GM23338 (cell line): ENCODE results near the gene SHB. TPM values are rescaled to one million over a fixed set of nuclear protein-coding genes. Genes with fewer than 3 reads are reported as not detected.

Experiments
- ATAC-seq: fragments of 200-7000 bp; cut with Tn5 transposase; 3 replicates; pipeline ENCODE4 v1.9.1; 2020
- DNase-seq: peaks from one replicate; pipeline ENCODE4 v3.0.0-alpha.2; 2015; ENCODE audit warnings: low spot score
- H2AFZ ChIP-seq: fragments of 200-600 bp; sonication (generic); 2 replicates; pipeline ENCODE4 v1.8.0; 2016; ENCODE audit warnings: antibody characterized with exemption, mild to moderate bottlenecking, moderate library complexity
- H3F3A ChIP-seq: fragments of 200-600 bp; sonication (generic); replicated peaks from 2 replicates; pipeline ENCODE4 v1.8.0; 2017; ENCODE audit warnings: antibody characterized with exemption, mixed run types, low read depth
- H3K27ac ChIP-seq: fragments of 200-600 bp; sonication (generic); 2 replicates; pipeline ENCODE4 v1.6.1; 2016; ENCODE audit warnings: low read depth
- H3K27me3 ChIP-seq: fragments of 200-600 bp; sonication (generic); 2 replicates; pipeline ENCODE4 v1.8.0; 2016; ENCODE audit warnings: mild to moderate bottlenecking, mixed run types, moderate library complexity; ENCODE audit not compliant: insufficient read depth
- H3K36me3 ChIP-seq: fragments of 200-600 bp; sonication (generic); 2 replicates; pipeline ENCODE4 v1.8.0; 2016; ENCODE audit warnings: mild to moderate bottlenecking; ENCODE audit not compliant: insufficient read depth
- H3K4me1 ChIP-seq: fragments of 200-600 bp; sonication (generic); 2 replicates; pipeline ENCODE4 v1.8.0; 2016; ENCODE audit warnings: mild to moderate bottlenecking, moderate library complexity; ENCODE audit not compliant: insufficient read depth
- H3K4me2 ChIP-seq: fragments of 200-600 bp; sonication (generic); 2 replicates; pipeline ENCODE4 v1.7.1; 2017; ENCODE audit warnings: mixed run types
- H3K4me3 ChIP-seq: fragments of 200-600 bp; sonication (generic); 2 replicates; pipeline ENCODE4 v1.6.1; 2016; ENCODE audit warnings: mixed run types
- H3K79me2 ChIP-seq: fragments of 200-600 bp; sonication (generic); replicated peaks from 2 replicates; pipeline ENCODE4 v1.8.0; 2017; ENCODE audit warnings: mild to moderate bottlenecking; ENCODE audit not compliant: insufficient read depth
- H3K9me2 ChIP-seq: fragments of 200-600 bp; sonication (generic); 2 replicates; pipeline ENCODE4 v1.8.0; 2017; ENCODE audit not compliant: insufficient read depth
- H4K20me1 ChIP-seq: fragments of 200-600 bp; sonication (generic); replicated peaks from 2 replicates; pipeline ENCODE4 v1.8.0; 2017; ENCODE audit warnings: mild to moderate bottlenecking; ENCODE audit not compliant: insufficient read depth
- H3K27ac Mint-ChIP-seq: 2 replicates; pipeline ENCODE4 v1.8.0; 2020; ENCODE audit warnings: inconsistent platforms, mild to moderate bottlenecking, moderate library complexity, mixed read lengths
- H3K27me3 Mint-ChIP-seq: 3 replicates; pipeline ENCODE4 v1.8.0; 2022; ENCODE audit warnings: low read depth, mild to moderate bottlenecking, moderate library complexity, mixed read lengths, inconsistent platforms; ENCODE audit not compliant: insufficient read depth, poor library complexity
- H3K36me3 Mint-ChIP-seq: 3 replicates; pipeline ENCODE4 v1.8.0; 2021; ENCODE audit warnings: low read depth, mild to moderate bottlenecking, inconsistent platforms, moderate library complexity, mixed read lengths
- H3K4me1 Mint-ChIP-seq: 3 replicates; pipeline ENCODE4 v1.8.0; 2020; ENCODE audit warnings: mild to moderate bottlenecking, inconsistent platforms, mixed read lengths
- H3K4me3 Mint-ChIP-seq: 3 replicates; pipeline ENCODE4 v1.8.0; 2021; ENCODE audit warnings: moderate library complexity, mild to moderate bottlenecking, inconsistent platforms, mixed read lengths
- H3K9me3 Mint-ChIP-seq: 3 replicates; pipeline ENCODE4 v1.8.0; 2020; ENCODE audit warnings: moderate library complexity, mild to moderate bottlenecking, inconsistent platforms, mixed read lengths
- EZH2phosphoT487 ChIP-seq: fragments of 200-600 bp; sonication (generic); IDR thresholded peaks from one replicate; pipeline ENCODE4 v1.8.1; 2018; ENCODE audit warnings: antibody characterized with exemption; ENCODE audit not compliant: unreplicated experiment
- JUNB ChIP-seq: IDR thresholded peaks from one replicate; pipeline ENCODE4 v1.6.1; 2016; ENCODE audit warnings: antibody characterized with exemption; ENCODE audit not compliant: unreplicated experiment
- STAT1 ChIP-seq: IDR thresholded peaks from one replicate; pipeline ENCODE4 v1.6.1; 2016; ENCODE audit warnings: antibody characterized with exemption; ENCODE audit not compliant: unreplicated experiment
- ZNF114 ChIP-seq: fragments of 250-450 bp; sonication (Bioruptor Pico); IDR thresholded peaks from 2 replicates; pipeline ENCODE4 v1.5.0; 2020; ENCODE audit warnings: mild to moderate bottlenecking, moderate library complexity
- ZNF462 ChIP-seq: fragments of 250-450 bp; sonication (Bioruptor Pico); IDR thresholded peaks from 2 replicates; pipeline ENCODE4 v1.5.0; 2020; ENCODE audit warnings: mild to moderate bottlenecking, moderate library complexity
- polyA plus RNA-seq: library from polyadenylated mRNA; unstranded; fragments of >200 nt; fragmentation: Nextera tagmentation; extraction: Ambion mirVana; gene quantifications from 2 replicates; pipeline ENCODE4 v1.2.1, GENCODE V29; 2016
- total RNA-seq: library from RNA; depleted of rRNA; stranded (reverse); fragments of >200 nt; shearing (Covaris generic); gene quantifications from 2 replicates; pipeline ENCODE4 v1.2.3, GENCODE V29; 2014

The SHB gene
- total and polyA plus RNA-seq, 2 experiments from 2014 or later = 1.5 to 14.0 TPM

- H3K4me3 ChIP-seq = no peak overlapping the region
- no peaks in the 10 kb centered on the region for H3K36me3 ChIP-seq
- TF ChIP-seq ZNF462 (CRISPR knock-in tag) (no peak), JUNB (no peak), EZH2phosphoT487 (no peak), STAT1 (no peak), ZNF114 (CRISPR knock-in tag) (no peak)
- H3F3A ChIP-seq = no peaks in the 10 kb centered on the region
- no peaks in the 10 kb centered on the region; the same call in 2 of the 3 replicates for H3K9me3 Mint-ChIP-seq
- H3K9me2 ChIP-seq = 0 out of 2 replicates have a peak, but pooled peaks cover 5% of the 10 kb centered on the region
- no peaks in the 10 kb centered on the region for H3K36me3 Mint-ChIP-seq
- peaks cover 6% of the 10 kb centered on the region; the same call in 1 of the 2 replicates for H3K4me1 ChIP-seq
- ATAC-seq (no peak), DNase-seq (no peak)
- H2AFZ ChIP-seq = no peak overlapping the region
- H3K4me3 Mint-ChIP-seq = no peak overlapping the region
- H3K79me2 ChIP-seq = no peaks in the 10 kb centered on the region
- no peak overlapping the region for H3K27ac ChIP-seq
- no peaks in the 10 kb centered on the region for H3K27me3 ChIP-seq
- H4K20me1 ChIP-seq = no peaks in the 10 kb centered on the region
- H3K27me3 Mint-ChIP-seq = peaks cover 11% of the 10 kb centered on the region
- H3K4me1 Mint-ChIP-seq = peaks cover 35% of the 10 kb centered on the region
- H3K27ac Mint-ChIP-seq = no peak overlapping the region
- H3K4me2 ChIP-seq = no peak overlapping the region
Observed at GRCh38 chr9:37926737-37927118, 142.3 kb downstream of the SHB start.
